Purkinje cell (primary cell): Measurements from ENCODE around the gene TMLHE. TPM values are rescaled to one million over a fixed set of nuclear protein-coding genes. Genes with fewer than 3 reads are reported as not detected.

Experiments
- polyA plus RNA-seq: library from polyadenylated mRNA; unstranded; fragments of >200 nt; fragmentation: Nextera tagmentation; gene quantifications from 2 replicates; pipeline ENCODE4 v1.2.1, GENCODE V29; 2014

Gene TMLHE
- 12.2 and 17.1 TPM in 2 replicates for polyA plus RNA-seq

DNA sequence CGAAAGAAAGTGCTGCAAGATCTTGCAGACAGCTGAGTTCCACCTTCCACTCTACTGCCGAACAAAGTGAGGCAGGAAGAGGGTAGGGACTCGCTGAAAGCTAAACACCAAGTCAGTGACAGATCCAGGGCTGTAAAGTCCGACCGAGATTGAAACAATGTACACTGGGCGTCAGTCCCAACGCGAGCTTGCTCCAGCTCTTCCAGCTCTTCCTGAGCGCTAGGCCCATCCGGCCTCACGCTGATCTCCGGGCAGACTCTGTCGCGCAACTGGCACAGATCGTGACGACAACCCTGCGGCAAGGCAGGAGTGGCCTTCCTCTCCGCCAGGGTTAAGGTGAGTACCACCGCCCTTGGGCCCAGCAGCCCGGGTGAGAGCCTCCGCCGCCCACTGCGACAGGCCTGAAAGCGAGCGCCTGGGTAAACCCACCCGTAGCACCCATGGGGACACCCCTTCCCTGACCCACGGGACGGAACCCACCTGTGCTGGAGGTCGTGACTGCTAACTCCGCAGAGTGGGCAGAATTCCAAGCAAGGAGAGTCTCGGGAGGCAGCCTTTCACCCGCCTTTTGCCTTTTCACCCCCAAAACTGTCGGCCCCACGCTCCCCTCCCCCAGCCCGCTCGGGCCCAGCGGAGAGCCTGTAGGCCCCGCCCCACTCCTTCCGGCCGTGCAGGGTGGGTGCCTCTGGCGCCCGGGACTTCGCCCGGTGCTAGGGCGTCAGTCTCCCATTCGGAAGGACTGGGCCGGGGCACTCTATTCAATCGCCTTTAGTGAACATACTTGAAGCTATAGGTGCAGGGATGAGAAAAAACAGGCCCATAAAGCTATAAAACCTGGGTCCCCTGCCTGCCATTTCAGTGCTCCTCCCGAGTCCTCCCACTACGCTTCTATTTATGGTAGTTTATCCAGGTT is at the start of gene TMLHE, which contains the start of gene SPRY3:
TMLHE (minus strand) TSS at position 641 of the 913 bp plus-strand sequence. CDS start 67,676 bp downstream, outside the sequence.
SPRY3 (plus strand) TSS at position 275 of the 913 bp plus-strand sequence.

DNA sequence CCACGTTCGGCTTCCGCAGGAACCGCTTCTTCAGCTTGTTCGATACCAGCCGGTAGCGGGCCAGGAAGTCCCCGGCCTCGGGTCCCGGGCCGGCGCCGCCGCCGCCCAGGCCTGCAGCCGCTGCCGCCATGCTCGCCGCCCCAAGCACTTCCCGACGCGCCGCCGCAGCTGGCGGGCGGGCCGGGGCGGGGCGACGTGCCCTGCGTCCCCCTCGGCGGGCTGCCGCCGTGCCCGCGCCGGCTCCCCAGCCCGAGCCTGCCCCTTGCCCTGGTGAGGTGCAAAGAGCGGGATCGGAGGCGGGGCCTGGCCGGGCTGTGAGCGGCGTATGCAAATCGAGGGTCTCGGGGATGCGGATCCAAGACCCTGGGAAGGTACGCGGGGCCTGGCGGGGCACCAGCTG is 154.3 kb downstream of the TMLHE start, which contains the start of gene F8A3:
F8A3 (minus strand) TSS at position 150 of the 400 bp plus-strand sequence; CDS start at position 130, 20 bp downstream.

Other genes starting within 250 kb of the TMLHE start
- not detected in 2 replicates for gene F8A2, start 230.9 kb downstream of the TMLHE start, polyA plus RNA-seq
- gene F8A3, start 154.3 kb downstream of the TMLHE start, polyA plus RNA-seq = 8.4 and 12.4 TPM in 2 replicates
- 1.8 and 4.6 TPM in 2 replicates for gene SPRY3, start 366 bp downstream of the TMLHE start, polyA plus RNA-seq